Activated CD8-positive, alpha-beta T cell treated with anti-CD3 and anti-CD28 coated beads for 36 hours (primary cell): ENCODE measurements around the gene CORO1C. TPM values are rescaled to one million over a fixed set of nuclear protein-coding genes. Genes with fewer than 3 reads are reported as not detected.

Experiments
- ATAC-seq: fragments of 200-7000 bp; cut with Tn5 transposase; one replicate; pipeline ENCODE4 v1.10.0; 2021; ENCODE audit warnings: mild to moderate bottlenecking, moderate library complexity
- CTCF ChIA-PET: fragments of 350-600 bp; sonication (Branson Sonifier 250); formaldehyde crosslinking; loops from one replicate; lab custom pipeline; 2021; ENCODE audit warnings: antibody characterized with exemption; lab: Charles Lee
- POLR2A ChIA-PET: fragments of 350-600 bp; sonication (Branson Sonifier 250); formaldehyde crosslinking; loops from one replicate; lab custom pipeline; 2021; ENCODE audit warnings: antibody characterized with exemption; lab: Charles Lee
- DNase-seq: peaks from one replicate; pipeline ENCODE4 v3.0.0-alpha.2; 2020
- H3K27ac Mint-ChIP-seq: one replicate; pipeline ENCODE4 v1.8.0; 2021; ENCODE audit warnings: mild to moderate bottlenecking, mixed read lengths
- H3K27me3 Mint-ChIP-seq: one replicate; pipeline ENCODE4 v1.8.0; 2021; ENCODE audit warnings: mixed read lengths
- H3K36me3 Mint-ChIP-seq: one replicate; pipeline ENCODE4 v1.8.0; 2021; ENCODE audit warnings: low read depth, mixed read lengths
- H3K4me1 Mint-ChIP-seq: one replicate; pipeline ENCODE4 v1.8.0; 2021; ENCODE audit warnings: low read depth, mixed read lengths
- H3K4me3 Mint-ChIP-seq: one replicate; pipeline ENCODE4 v1.8.0; 2021; ENCODE audit warnings: mild to moderate bottlenecking, moderate library complexity, mixed read lengths
- H3K9me3 Mint-ChIP-seq: one replicate; pipeline ENCODE4 v1.8.0; 2021; ENCODE audit warnings: mixed read lengths
- intact Hi-C: fragments of 100-400 bp; cut with micrococcal nuclease; formaldehyde crosslinking; loops from one replicate; pipeline ENCODE4 v1.10.0; 2022
- total RNA-seq, 2 experiments: library from RNA; stranded (reverse); gene quantifications; one replicate each; pipeline ENCODE4 v1.2.3, GENCODE V29; 2021
- TF ChIP-seq, protein P1 (sequence below): fragments of 200-600 bp; IDR thresholded peaks from one replicate; pipeline ENCODE4 v1.8.0; 2022; ENCODE audit warnings: antibody characterized with exemption, mild to moderate bottlenecking

CORO1C gene
- total RNA-seq, 2 experiments from 2014 or later: 90.1 to 98.9 TPM

DNA sequence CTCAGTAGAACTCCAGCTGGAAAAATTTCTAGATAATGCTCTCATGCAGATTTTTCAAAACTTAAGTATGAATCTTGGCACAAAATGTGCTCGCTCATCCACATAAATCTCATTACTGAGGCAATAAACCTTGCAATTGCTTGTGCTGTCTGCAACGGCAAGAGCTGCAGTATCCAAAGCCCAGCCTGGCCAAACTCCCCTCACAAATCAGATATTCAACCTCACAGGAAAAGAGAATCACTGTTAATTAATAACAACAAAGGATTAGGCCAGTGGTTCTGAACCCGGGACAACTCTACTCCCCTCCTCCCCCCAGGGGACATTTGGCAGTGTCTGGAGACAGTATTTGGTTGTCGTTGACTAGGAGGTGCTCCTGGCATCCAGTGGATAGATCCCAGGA, 19.2 kb upstream of the CORO1C start:
- POLR2A ChIA-PET: interaction anchor here (0.5 kb wide), 1 partner anchor 11 kb away, joined by 3 read pairs; no protein-coding TSS in a partner anchor
- Mint-ChIP-seq H3K4me3 (no peak overlapping the region), H3K9me3 (no peaks in the 10 kb centered on the region), H3K27ac (no peak overlapping the region), H3K4me1 (no peaks in the 10 kb centered on the region), H3K36me3 (no peaks in the 10 kb centered on the region), H3K27me3 (no peaks in the 10 kb centered on the region)
- ATAC-seq: no peak
- TF ChIP-seq, protein P1, sequence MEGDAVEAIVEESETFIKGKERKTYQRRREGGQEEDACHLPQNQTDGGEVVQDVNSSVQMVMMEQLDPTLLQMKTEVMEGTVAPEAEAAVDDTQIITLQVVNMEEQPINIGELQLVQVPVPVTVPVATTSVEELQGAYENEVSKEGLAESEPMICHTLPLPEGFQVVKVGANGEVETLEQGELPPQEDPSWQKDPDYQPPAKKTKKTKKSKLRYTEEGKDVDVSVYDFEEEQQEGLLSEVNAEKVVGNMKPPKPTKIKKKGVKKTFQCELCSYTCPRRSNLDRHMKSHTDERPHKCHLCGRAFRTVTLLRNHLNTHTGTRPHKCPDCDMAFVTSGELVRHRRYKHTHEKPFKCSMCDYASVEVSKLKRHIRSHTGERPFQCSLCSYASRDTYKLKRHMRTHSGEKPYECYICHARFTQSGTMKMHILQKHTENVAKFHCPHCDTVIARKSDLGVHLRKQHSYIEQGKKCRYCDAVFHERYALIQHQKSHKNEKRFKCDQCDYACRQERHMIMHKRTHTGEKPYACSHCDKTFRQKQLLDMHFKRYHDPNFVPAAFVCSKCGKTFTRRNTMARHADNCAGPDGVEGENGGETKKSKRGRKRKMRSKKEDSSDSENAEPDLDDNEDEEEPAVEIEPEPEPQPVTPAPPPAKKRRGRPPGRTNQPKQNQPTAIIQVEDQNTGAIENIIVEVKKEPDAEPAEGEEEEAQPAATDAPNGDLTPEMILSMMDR: no peak
- DNase-seq: no peak
- intact Hi-C loops: no loop called here
- CTCF ChIA-PET: no interaction called here

DNA sequence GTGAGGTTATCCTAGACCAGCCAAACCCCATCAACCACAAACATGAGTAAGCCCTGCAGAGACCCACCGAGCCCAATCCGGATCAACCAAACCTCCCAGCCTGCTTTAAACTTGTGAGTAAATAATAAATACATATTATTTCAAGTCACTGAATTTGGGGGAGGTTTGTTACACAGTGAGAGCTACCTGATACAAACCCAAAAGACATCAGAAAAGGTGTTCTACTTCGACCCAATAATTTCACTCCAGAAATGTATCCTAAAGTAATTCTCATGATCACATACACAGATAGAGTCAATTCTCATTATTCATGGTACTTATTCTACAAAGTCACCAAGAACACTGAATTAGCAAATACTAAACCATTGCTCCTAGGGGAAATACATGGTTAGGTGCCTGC, 16.2 kb upstream of the CORO1C start:
- no peak overlapping the region for H3K27ac Mint-ChIP-seq
- ChIA-PET CTCF (no interaction called here), POLR2A (no interaction called here)
- intact Hi-C loops: no loop called here
- no peak overlapping the region for H3K4me3 Mint-ChIP-seq
- no peaks in the 10 kb centered on the region for H3K36me3 Mint-ChIP-seq
- ATAC-seq (no peak), DNase-seq (no peak)
- TF ChIP-seq, protein P1: no peak
- no peaks in the 10 kb centered on the region for H3K9me3 Mint-ChIP-seq
- H3K4me1 Mint-ChIP-seq: no peaks in the 10 kb centered on the region
- no peaks in the 10 kb centered on the region for H3K27me3 Mint-ChIP-seq

DNA sequence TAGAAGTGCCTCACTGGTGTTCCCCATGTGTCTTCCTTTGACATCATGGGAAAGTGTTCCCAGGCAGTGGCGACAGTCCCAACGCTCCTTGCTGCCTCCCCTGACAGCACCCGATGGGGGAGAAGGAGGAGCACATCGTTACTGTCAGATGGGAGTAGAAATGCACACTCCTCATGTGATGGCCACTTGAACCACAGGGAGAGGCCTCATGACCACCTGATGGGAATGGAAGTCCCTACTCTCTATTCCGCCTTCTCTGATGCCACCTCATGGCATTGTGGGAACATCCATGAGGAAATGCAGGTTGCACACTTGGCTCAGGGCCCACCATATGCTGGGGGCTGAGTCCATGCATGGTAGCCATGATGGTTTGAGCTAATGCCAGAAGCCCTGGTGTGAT, 14.3 kb upstream of the CORO1C start:
- POLR2A ChIA-PET: no interaction called here
- CTCF ChIA-PET: no interaction called here
- ATAC-seq: no peak

DNA sequence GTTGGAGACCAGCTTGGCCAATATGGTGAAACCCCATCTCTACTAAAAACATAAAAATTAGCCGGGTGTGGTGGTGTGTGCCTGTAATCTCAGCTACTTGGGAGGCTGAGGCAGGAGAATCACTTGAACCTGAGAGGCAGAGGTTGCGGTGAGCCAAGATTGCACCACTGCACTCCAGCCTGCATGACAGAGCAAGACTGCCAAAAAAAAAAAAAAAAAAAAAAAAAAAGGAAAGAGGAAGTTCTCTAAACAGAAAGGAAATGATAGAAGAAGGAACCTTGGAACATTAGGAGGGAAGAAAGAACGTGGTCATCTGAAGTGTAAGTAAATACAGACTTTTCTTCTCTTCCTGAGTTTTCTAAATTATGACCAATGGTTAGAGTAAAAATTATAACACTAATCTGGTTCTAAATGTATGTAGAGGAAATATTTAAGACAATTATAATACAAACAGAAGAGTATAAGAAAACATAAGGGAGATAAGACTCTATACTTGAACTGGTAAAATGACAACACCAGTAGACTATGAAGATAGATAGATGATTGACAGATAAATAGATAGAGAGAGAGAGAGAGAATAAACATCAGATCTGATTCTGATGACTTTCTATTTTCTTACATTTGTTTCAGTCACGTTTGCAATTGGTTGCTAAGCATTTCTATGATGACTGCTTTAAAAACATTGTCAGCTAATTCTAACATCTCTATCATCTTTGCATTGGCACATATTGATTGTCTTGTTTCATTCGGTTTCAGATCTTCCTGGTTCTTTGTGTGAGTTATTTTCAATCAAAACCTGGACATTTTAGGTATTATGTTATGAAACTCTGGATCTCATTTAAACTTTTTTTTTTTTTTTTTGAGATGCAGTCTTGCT, 12.9 kb upstream of the CORO1C start:
- intact Hi-C loops: no loop called here
- H3K27me3 Mint-ChIP-seq: no peaks in the 10 kb centered on the region
- H3K27ac Mint-ChIP-seq: no peak overlapping the region
- no peaks in the 10 kb centered on the region for H3K4me1 Mint-ChIP-seq
- no peaks in the 10 kb centered on the region for H3K9me3 Mint-ChIP-seq
- TF ChIP-seq, protein P1: no peak
- ChIA-PET CTCF (interaction anchor here (1.0 to 1.4 kb wide), 3 partner anchors 10 to 79 kb away, joined by 3 read pairs; no protein-coding TSS in a partner anchor), POLR2A (no interaction called here)
- ATAC-seq (no peak), DNase-seq (no peak)
- no peaks in the 10 kb centered on the region for H3K36me3 Mint-ChIP-seq
- H3K4me3 Mint-ChIP-seq: no peak overlapping the region

More for the DNA sequence above, 14.3 kb upstream of the CORO1C start:
- TF ChIP-seq, protein P1: no peak
- intact Hi-C loops: no loop called here
- H3K9me3 Mint-ChIP-seq: no peaks in the 10 kb centered on the region
- no peak for DNase-seq
- H3K36me3 Mint-ChIP-seq: no peaks in the 10 kb centered on the region
- H3K27ac Mint-ChIP-seq: no peak overlapping the region
- H3K4me1 Mint-ChIP-seq: no peaks in the 10 kb centered on the region
- no peaks in the 10 kb centered on the region for H3K27me3 Mint-ChIP-seq
- H3K4me3 Mint-ChIP-seq: no peak overlapping the region

DNA sequence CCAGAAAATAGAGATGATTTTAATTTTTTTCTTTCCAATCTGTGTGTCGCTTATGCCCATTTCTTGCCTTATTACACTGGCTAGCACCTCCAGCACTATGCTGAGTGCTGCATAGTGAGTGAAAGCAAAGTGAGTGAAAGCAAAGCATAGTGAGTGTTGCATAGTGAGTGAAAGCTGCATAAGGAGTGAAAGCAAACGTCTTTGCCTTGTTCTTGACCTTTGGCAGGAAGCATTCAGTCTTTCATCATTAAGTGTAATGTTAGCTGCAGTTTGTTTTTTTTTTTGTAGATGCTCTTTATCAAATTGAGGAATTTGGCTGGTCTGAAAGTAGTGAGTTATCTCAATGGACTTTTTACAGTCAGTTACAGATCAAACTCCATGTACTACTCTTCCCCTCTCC, 6.9 kb upstream of the CORO1C start:
- TF ChIP-seq, protein P1: no peak
- Mint-ChIP-seq H3K4me3 (no peak overlapping the region), H3K36me3 (no peaks in the 10 kb centered on the region), H3K27me3 (no peaks in the 10 kb centered on the region), H3K9me3 (no peaks in the 10 kb centered on the region), H3K4me1 (peaks cover 7% of the 10 kb centered on the region), H3K27ac (no peak overlapping the region)
- intact Hi-C loops: loop anchor here (10.0 kb wide), 1 partner anchor 73 kb away; no protein-coding TSS in a partner anchor
- ATAC-seq (peak; percentile 50), DNase-seq (no peak)
- ChIA-PET POLR2A (no interaction called here), CTCF (interaction anchor here (1.4 kb wide), 1 partner anchor 73 kb away, joined by 3 read pairs; no protein-coding TSS in a partner anchor)
